GM18511 (cell line): ENCODE data around the gene SF3A1.
A peak's percentile ranks its signal among the peaks of the same experiment; 100 is the strongest.
"Not testable (repeated sequence)": the region's sequence is repeated elsewhere in the genome, so short reads cannot be mapped to it uniquely, and the experiment has no call there.

Source experiments
- ATAC-seq: cut with Tn5 transposase; IDR thresholded peaks from one replicate; pipeline ENCODE4 v1.9.1; 2021; ENCODE audit warnings: mild to moderate bottlenecking, moderate library complexity; ENCODE audit not compliant: unreplicated experiment

SF3A1 gene

GRCh38 chr22:30348809-30349208 lies 7.9 kb downstream of the SF3A1 start:
- ATAC-seq, result no peak

- ATAC-seq, result no peak
Observed at GRCh38 chr22:30348404-30348803, 8.3 kb downstream of the SF3A1 start.

- no peak for ATAC-seq
Observed at GRCh38 chr22:30347255-30347892, 9.3 kb downstream of the SF3A1 start.

DNA sequence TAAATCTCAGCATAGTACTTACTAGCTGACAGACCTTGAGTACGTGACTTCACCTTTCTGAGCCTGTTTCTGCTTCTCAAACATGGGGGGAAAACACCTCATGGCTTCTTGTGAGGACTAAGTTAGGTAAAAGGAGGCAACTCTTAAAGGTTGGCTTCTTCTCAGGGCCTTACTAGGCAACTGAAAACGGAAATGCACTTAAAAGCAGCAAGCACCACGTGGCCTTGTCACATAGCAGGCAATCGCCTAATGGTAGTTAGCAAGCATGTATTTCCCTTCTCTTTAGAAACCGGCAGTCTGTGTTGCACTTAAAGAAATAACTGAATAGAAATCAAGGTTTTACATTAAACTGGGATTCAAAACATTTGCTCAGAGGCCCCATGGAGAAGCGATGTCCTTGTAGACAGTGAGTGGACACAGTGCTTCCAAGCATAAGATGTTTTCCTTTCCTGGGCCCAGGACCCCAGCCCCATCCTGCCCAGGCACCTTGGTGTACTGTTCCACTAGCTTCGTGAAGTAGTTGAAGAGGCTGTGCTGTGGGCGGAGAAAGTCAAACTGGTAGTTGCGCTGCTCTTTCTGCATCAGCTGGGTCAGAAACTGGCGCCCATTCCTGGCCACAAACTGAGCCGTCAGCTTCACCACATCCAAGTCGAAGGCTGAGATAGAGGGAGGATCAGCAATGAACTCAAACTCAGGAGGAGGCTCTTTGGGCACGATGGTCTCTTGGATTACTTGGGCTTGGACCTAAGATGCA lies 12.1 kb downstream of the SF3A1 start:
- no peak for ATAC-seq

DNA sequence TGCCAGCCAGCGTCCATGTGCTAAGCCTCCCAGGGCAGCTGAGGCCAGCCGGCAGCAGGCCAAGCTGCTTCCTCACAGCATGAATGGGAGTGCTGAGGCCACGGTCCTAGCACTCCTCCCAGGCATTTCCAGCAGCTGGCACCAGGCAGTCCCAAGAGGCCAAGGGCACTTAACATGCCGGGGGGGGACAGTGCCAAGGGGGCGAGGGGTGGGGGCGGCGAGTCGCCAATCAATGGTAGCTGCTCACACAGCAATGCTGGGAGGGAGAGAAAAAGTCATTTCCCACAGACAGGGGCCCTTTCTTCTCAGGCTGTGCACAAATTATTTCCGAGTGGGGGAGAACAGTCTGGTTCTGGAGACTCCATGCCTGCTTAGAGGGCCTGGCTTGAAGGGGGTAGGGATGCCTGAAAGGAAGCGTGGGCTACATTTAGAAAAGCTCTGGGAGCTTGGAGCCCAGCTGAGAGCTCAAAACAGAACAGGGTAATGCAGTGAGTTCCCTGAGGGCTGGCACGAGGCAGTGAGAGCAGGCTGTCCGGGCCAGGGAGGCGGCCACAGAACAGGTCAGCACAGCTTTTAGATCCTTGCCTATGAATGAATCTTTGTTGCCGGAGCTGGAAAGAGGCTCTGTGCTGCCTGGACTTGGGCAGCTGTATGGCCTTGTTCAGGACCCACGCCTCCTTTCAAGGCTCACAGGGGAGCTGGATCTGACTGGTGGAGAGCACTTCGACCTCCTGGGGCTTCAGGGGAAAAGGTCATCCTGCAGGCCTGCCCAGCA lies 15.6 kb downstream of the SF3A1 start:
- no peak for ATAC-seq

DNA sequence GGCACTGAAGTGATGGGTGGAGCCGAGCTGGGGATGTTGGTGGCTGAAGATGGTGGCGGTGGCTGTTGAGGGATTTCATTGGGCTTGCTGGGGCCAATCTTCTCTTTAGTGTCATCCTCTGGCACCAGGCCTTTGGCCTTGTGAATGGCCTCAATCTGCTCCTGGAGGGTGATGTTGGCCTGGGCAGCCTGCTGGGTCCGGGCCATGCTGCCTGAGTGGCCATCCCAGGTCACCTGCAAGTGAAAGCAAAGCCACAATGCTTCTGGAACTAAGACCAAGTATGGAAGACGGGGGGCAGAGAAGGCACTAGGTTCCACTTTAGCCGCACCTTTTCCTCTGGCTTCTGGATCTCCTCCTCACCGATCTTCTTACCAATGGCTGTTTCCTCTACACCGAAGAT lies 17.9 kb downstream of the SF3A1 start:
- no peak for ATAC-seq

DNA sequence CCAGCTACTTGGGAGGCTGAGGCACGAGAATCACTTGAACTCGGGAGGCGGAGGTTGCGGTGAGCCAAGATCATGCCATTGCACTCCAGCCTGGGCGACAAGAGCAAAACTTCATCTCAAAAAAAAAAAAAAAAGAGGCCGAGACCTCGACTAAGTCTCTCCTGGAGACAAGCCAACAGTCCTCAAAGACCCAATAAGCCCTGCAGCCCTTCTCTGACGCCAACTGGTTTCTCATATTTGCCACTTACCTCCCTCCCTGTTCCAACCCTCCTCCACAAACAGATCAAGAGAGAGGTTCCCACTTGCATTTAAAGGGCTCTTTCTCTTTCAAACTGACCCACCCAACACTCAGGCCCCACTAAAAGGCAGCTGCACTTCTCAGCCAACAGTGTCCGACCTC lies 18.4 kb downstream of the SF3A1 start:
- not testable (repeated sequence) for ATAC-seq

DNA sequence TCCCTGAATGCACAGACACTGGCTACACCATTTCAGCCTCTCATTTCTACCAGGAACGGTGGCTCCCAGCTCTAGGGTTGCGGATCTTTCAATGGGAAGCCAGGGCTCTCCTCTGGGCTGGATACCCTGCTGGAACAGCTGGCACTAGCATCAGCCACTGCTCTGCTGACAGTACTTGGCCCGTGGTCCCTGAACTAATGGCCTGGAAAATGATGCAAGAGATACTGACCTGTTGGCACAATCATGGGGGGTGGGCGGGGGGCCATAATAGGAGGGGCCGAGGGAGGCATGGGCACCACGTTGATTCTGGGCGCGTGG lies 19.3 kb downstream of the SF3A1 start:
- no peak for ATAC-seq

- no peak for ATAC-seq
Observed at GRCh38 chr22:30336752-30337460, 19.8 kb downstream of the SF3A1 start.

- ATAC-seq, result no peak
Observed at GRCh38 chr22:30335236-30335635, 21.5 kb downstream of the SF3A1 start.

DNA sequence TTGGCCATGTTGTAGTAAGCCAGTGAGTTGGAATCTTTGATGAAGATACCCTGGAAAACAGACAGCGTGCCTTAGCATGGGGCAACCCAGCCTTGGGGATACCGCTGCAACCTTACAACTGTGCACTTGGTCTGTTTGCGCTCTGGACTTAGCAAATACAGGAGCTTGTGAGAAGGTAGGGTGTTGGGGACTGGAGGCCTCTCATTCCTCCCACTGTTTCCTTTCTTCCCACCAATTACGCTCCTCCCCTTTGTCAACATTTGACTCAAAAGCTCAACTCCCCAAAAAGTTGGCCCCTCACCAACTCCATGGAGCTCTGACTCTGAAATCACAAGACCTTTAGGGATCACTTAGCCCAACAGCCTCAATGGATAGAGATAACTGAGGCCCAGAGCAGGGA lies 22.0 kb downstream of the SF3A1 start:
- ATAC-seq, result no peak

GRCh38 chr22:30333707-30334087 lies 23.0 kb downstream of the SF3A1 start:
- ATAC-seq, result no peak

- no peak for ATAC-seq
Observed at GRCh38 chr22:30332994-30333706, 23.5 kb downstream of the SF3A1 start.

GRCh38 chr22:30332551-30332950 lies 24.1 kb downstream of the SF3A1 start:
- no peak for ATAC-seq

GRCh38 chr22:30328466-30329049 lies 28.1 kb downstream of the SF3A1 start:
- no peak for ATAC-seq

DNA sequence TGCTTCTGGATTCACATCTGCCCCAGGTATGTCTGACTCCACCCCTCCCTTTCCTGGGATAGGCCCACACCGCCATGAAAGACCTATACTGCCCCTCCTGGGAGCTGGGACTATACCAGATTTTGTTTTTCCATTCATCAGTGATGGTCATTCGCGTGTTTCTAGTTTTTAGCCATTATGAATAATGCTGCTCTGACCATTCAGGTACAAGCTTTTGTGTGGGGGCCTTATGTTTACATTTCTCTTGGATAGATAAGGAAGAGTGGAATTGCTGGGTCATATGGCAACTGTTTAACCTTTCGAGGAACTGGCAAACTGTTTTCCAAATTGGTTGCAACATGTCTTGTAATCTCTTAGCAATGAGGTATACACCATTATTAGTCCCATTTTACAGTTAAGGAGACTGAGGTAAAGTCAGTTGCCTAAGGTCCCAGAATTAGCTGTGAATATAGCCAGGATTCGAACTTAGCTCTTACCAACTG lies 28.8 kb downstream of the SF3A1 start:
- no peak for ATAC-seq

DNA sequence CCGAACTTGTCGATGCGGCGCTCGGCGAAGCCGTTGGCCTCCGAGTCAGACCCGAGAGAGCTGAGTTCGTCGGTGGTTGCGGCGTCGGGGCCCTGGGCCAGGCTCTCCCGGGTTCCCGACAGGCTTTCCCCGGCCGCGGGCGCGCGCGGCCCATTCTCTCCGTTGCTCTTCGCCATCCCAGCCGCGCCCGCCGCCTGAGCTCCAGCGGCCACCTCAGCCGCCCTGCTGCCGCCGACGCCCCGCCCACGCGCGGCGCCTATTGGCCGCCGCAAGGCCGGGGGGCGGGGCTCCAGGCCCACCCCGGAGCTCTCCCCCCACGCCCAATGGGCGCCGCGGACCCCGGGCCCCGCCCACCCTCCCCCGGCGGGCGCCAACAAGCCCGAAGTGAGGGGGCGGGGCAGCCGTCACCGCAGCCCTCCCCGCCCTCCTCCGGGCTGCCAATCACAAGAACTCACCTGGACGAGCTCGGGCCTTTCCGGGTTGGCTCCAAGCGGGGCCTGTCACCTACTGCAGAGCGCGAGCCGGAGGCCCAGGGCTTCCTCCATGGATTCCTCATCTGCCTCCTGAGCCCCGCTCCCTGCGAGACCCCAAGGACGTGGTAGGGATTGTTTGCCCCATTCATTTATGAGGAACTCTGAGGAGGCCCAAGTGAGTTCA lies 29.9 kb downstream of the SF3A1 start, which contains the start of gene TBC1D10A:
TSS of gene TBC1D10A (minus strand) at position 236 of the 657 bp plus-strand sequence. CDS start at position 176, 60 bp downstream.
- peak; percentile 92 for ATAC-seq

DNA sequence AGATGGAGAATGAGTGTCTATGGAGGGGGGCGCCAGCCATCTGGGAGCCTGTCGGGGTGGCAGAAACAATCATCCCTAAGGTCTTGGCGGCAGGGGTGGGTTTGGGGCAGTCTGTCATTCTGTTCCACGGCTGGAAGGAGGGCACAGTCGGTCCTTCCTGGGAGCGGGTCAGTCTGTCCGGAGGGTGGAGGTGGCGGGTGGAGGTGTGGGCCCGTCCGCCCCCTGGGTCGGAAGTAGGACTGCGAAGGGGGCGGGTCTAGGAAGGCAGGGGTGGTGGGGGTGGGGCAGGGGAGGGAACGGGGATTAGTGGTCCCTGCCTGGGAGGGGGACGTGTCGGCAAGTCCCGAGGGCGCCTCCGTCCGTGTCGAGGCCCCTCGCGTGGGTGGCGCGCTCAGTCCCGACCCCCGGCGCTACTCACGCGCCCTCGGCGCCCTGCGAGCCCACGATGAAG lies 30.4 kb downstream of the SF3A1 start:
- peak; percentile 39 for ATAC-seq

DNA sequence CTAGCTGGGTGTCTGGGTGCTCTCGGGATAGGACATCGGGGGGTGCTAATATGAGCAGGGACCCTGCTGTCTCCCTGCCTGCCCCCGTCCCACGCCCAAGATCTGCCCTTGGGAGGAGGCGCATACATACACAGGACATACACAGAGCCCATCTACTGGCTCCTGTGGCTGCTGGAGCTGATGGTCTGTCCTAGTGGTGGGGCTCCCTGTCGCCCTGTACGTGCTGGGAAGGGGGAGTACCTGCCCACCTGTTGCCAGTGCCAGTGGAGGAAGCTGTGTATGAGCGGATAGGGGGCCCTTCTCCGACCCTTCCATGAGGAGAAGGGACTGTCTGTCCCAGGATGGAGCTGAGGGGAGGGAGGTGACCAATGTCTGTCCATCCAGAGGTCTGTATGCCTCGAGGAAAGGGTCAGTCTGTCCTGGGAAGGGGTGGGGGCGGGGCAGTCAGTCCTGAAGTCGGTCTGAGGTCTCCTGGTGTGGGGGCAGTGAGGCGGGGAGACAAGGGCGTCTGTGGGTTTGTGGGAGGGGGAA lies 30.9 kb downstream of the SF3A1 start:
- ATAC-seq, result no peak
